Measurements from ENCODE around the gene CDC45.
"Not testable (repeated sequence)": the region's sequence is repeated elsewhere in the genome, so short reads cannot be mapped to it uniquely, and the experiment has no call there.

The CDC45 gene

GRCh38 chr22:19543970-19544708 is 64.4 kb downstream of the CDC45 start:
- Histone ChIP-seq H3K9me3 (no peaks in the 10 kb centered on the region), H3K27me3 (peaks cover 3% of the 10 kb centered on the region), H3K36me3 (no peaks in the 10 kb centered on the region), H3K4me1 (ENCODE audit: control insufficient read depth in 1 of 2, insufficient read depth in 1 of 2, low read depth in 1 of 2, low read length in 1 of 2) (no peaks in the 10 kb centered on the region), H3K4me3 (ENCODE audit: low read depth in 1 of 2, low read length in 1 of 2) (no peak overlapping the region), H3K27ac (no peak overlapping the region)
- TF ChIP-seq CTCF (IDR thresholded peaks at IDR 0.05), result no peak

- no peak overlapping the region for H3K27ac ChIP-seq
Measured at GRCh38 chr22:19545935-19546207, 66.2 kb downstream of the CDC45 start.

GRCh38 chr22:19546680-19547079 is 67.0 kb downstream of the CDC45 start:
- Histone ChIP-seq H3K27ac (no peak overlapping the region), H3K4me3 (ENCODE audit: low read depth in 1 of 2, low read length in 1 of 2) (no peak overlapping the region), H3K36me3 (no peaks in the 10 kb centered on the region), H3K27me3 (peaks cover 3% of the 10 kb centered on the region), H3K9me3 (no peaks in the 10 kb centered on the region), H3K4me1 (ENCODE audit: control insufficient read depth in 1 of 2, insufficient read depth in 1 of 2, low read depth in 1 of 2, low read length in 1 of 2) (no peaks in the 10 kb centered on the region)
- no peak for TF ChIP-seq CTCF (IDR thresholded peaks at IDR 0.05)

More at GRCh38 chr22:19545935-19546207, 66.2 kb downstream of the CDC45 start:
- no peak overlapping the region for H3K4me3 ChIP-seq (ENCODE audit: low read depth in 1 of 2, low read length in 1 of 2)
- no peaks in the 10 kb centered on the region for H3K4me1 ChIP-seq (ENCODE audit: control insufficient read depth in 1 of 2, insufficient read depth in 1 of 2, low read depth in 1 of 2, low read length in 1 of 2)
- H3K27me3 ChIP-seq, result peaks cover 3% of the 10 kb centered on the region
- TF ChIP-seq CTCF (IDR thresholded peaks at IDR 0.05), result no peak
- no peaks in the 10 kb centered on the region for H3K36me3 ChIP-seq
- H3K9me3 ChIP-seq, result no peaks in the 10 kb centered on the region

- no peak overlapping the region for H3K4me3 ChIP-seq (ENCODE audit: low read depth in 1 of 2, low read length in 1 of 2)
- no peaks in the 10 kb centered on the region for H3K27me3 ChIP-seq
- H3K36me3 ChIP-seq, result no peaks in the 10 kb centered on the region
- no peak for TF ChIP-seq CTCF (IDR thresholded peaks at IDR 0.05)
- H3K4me1 ChIP-seq (ENCODE audit: control insufficient read depth in 1 of 2, insufficient read depth in 1 of 2, low read depth in 1 of 2, low read length in 1 of 2), result no peaks in the 10 kb centered on the region
- H3K27ac ChIP-seq, result no peak overlapping the region
- no peaks in the 10 kb centered on the region for H3K9me3 ChIP-seq
Measured at GRCh38 chr22:19547620-19548019, 67.9 kb downstream of the CDC45 start.

- not testable (repeated sequence) for H3K36me3 ChIP-seq; H3K4me1 ChIP-seq (ENCODE audit: control insufficient read depth in 1 of 2, insufficient read depth in 1 of 2, low read depth in 1 of 2, low read length in 1 of 2); H3K27me3 ChIP-seq; H3K4me3 ChIP-seq (ENCODE audit: low read depth in 1 of 2, low read length in 1 of 2); H3K27ac ChIP-seq; H3K9me3 ChIP-seq
Measured at GRCh38 chr22:19548427-19548826, 68.7 kb downstream of the CDC45 start.

GRCh38 chr22:19548964-19549363 is 69.2 kb downstream of the CDC45 start:
- no peaks in the 10 kb centered on the region for H3K4me1 ChIP-seq (ENCODE audit: control insufficient read depth in 1 of 2, insufficient read depth in 1 of 2, low read depth in 1 of 2, low read length in 1 of 2)
- TF ChIP-seq CTCF (IDR thresholded peaks at IDR 0.05), result no peak
- H3K27ac ChIP-seq, result no peak overlapping the region
- H3K4me3 ChIP-seq (ENCODE audit: low read depth in 1 of 2, low read length in 1 of 2), result no peak overlapping the region
- H3K36me3 ChIP-seq, result no peaks in the 10 kb centered on the region
- H3K9me3 ChIP-seq, result no peaks in the 10 kb centered on the region
- H3K27me3 ChIP-seq, result no peaks in the 10 kb centered on the region

All from neutrophil (primary cell).